HepG2 (cell line): Measurements from ENCODE around the gene ACAP3. TPM values are rescaled to one million over a fixed set of nuclear protein-coding genes. Genes with fewer than 3 reads are reported as not detected.
A peak's percentile ranks its signal among the peaks of the same experiment; 100 is the strongest.

ENCODE experiments used
- ARID5B ChIP-seq: IDR thresholded peaks from 2 replicates; pipeline ENCODE4 v1.4.0; 2020; ENCODE audit warnings: mild to moderate bottlenecking, missing genetic modification reagents
- ARNT2 ChIP-seq: sonication (generic); formaldehyde crosslinking; IDR thresholded peaks from 2 replicates; pipeline ENCODE4 v1.8.0; 2022; ENCODE audit warnings: mild to moderate bottlenecking, low read depth, missing genetic modification reagents, moderate library complexity
- ASH2L ChIP-seq: fragments of 300-600, 200-600 bp; sonication (generic); IDR thresholded peaks from 2 replicates; pipeline ENCODE4 v1.7.0; 2017; ENCODE audit warnings: low read depth, mild to moderate bottlenecking, moderate library complexity, mixed read lengths, low read length; ENCODE audit not compliant: insufficient read length
- CBX1 ChIP-seq: IDR thresholded peaks from one replicate; pipeline ENCODE4 v1.6.1; 2016; ENCODE audit warnings: antibody characterized with exemption, low read depth
- CTCF ChIP-seq: sonication (generic); formaldehyde crosslinking; IDR thresholded peaks from 2 replicates; pipeline ENCODE4 v1.5.0; 2020; ENCODE audit warnings: mild to moderate bottlenecking, missing genetic modification reagents, moderate library complexity
- FOXA1 ChIP-seq, 2 experiments: fragments of 450-650 bp in 1 of 2; sonication (generic) in 1 of 2; formaldehyde crosslinking in 1 of 2; IDR thresholded peaks; 2 replicates each; pipeline versions ENCODE4 v1.4.0 to v1.6.1; 2016 to 2020; ENCODE audit warnings: missing genetic modification reagents in 1 of 2
- MTERF4 ChIP-seq: sonication (generic); formaldehyde crosslinking; IDR thresholded peaks from 2 replicates; pipeline ENCODE4 v1.8.0; 2023; ENCODE audit warnings: mild to moderate bottlenecking, missing genetic modification reagents
- NFKB2 ChIP-seq: sonication (generic); formaldehyde crosslinking; IDR thresholded peaks from 2 replicates; pipeline ENCODE4 v1.4.0; 2020; ENCODE audit warnings: missing genetic modification reagents, borderline replicate concordance
- PHF8 ChIP-seq: sonication (generic); formaldehyde crosslinking; IDR thresholded peaks from 2 replicates; pipeline ENCODE4 v1.5.0; 2020; ENCODE audit warnings: missing genetic modification reagents
- POGK ChIP-seq: sonication (generic); formaldehyde crosslinking; conservative IDR thresholded peaks from 2 replicates; pipeline ENCODE4 v1.8.0; 2022; ENCODE audit warnings: mild to moderate bottlenecking, moderate library complexity, missing genetic modification reagents
- SAP130 ChIP-seq: IDR thresholded peaks from 2 replicates; pipeline ENCODE4 v1.6.1; 2016; ENCODE audit warnings: low read depth
- SP5 ChIP-seq: IDR thresholded peaks from 2 replicates; pipeline ENCODE4 v1.6.1; 2016; ENCODE audit warnings: low read depth, borderline replicate concordance
- ZKSCAN8 ChIP-seq: IDR thresholded peaks from 2 replicates; pipeline ENCODE4 v1.6.1; 2016; ENCODE audit warnings: borderline replicate concordance, missing genetic modification reagents, missing compliant biosample characterization
- ZNF224 ChIP-seq: sonication (generic); formaldehyde crosslinking; IDR thresholded peaks from 2 replicates; pipeline ENCODE4 v1.5.0; 2020; ENCODE audit warnings: mild to moderate bottlenecking, missing genetic modification reagents
- ZNF383 ChIP-seq: sonication (generic); formaldehyde crosslinking; IDR thresholded peaks from 2 replicates; pipeline ENCODE4 v1.4.0; 2020; ENCODE audit warnings: missing genetic modification reagents, mild to moderate bottlenecking, borderline replicate concordance
- ZNF451 ChIP-seq: sonication (generic); formaldehyde crosslinking; IDR thresholded peaks from 2 replicates; pipeline ENCODE4 v1.5.0; 2020; ENCODE audit warnings: mild to moderate bottlenecking, missing genetic modification reagents
- ZNF740 ChIP-seq: sonication (generic); formaldehyde crosslinking; IDR thresholded peaks from 2 replicates; pipeline ENCODE4 v1.4.0; 2020; ENCODE audit warnings: missing genetic modification reagents
- ZNF788 ChIP-seq: sonication (generic); formaldehyde crosslinking; IDR thresholded peaks from 2 replicates; pipeline ENCODE4 v1.5.0; 2020; ENCODE audit warnings: mild to moderate bottlenecking, missing genetic modification reagents, borderline replicate concordance
- polyA plus RNA-seq, 8 experiments: library from polyadenylated mRNA; depleted of rRNA in 3 of 8; stranded (reverse) in 7 of 8; unstranded in 1 of 8; fragments of >200 nt; fragmentation: Illumina TruSeq in 4 of 8; extraction: Trizol in 4 of 8; gene quantifications; 2 replicates each; pipeline versions ENCODE4 v1.2.1 to v1.2.3, GENCODE V29; 2011 to 2016; ENCODE audit warnings: low read depth in 4 of 8, missing spikeins in 1 of 8, mixed read lengths in 1 of 8; ENCODE audit not compliant: insufficient read depth in 1 of 8
- total RNA-seq, 5 experiments: library from RNA; depleted of rRNA; stranded (reverse); fragments of >200 nt; fragmentation: Illumina TruSeq; extraction: Trizol; gene quantifications; 2 replicates each; pipeline ENCODE4 v1.2.3, GENCODE V29; 2016; ENCODE audit warnings: low read depth in 1 of 5

The ACAP3 gene
- total and polyA plus RNA-seq, 2 of the 13 experiments (the other 11 are each of a cell fraction or from before 2014, with no cell fraction given), result 29.4 to 50.8 TPM

- TF ChIP-seq ARNT2 (CRISPR knock-in tag) (peak; percentile 59), CTCF (CRISPR knock-in tag) (peak; percentile 33; the same call in 1 of the 2 replicates), NFKB2 (peak; percentile 44; the same call in 1 of the 2 replicates), ZNF788 (CRISPR knock-in tag) (peak; percentile 64), SP5 (peak; percentile 23; the same call in 1 of the 2 replicates), ZNF740 (CRISPR knock-in tag) (peak; percentile 86; the same call in 1 of the 2 replicates), MTERF4 (CRISPR knock-in tag) (no peak; the same call in 1 of the 2 replicates), CBX1 (no peak), ZNF451 (CRISPR knock-in tag) (no peak), SAP130 (CRISPR knock-in tag) (peak; percentile 97), ASH2L (peak; percentile 75), ARID5B (0 out of 2 replicates have a peak, but pooled peaks have one; percentile 41), FOXA1 (IDR thresholded peaks at IDR 0.05) (no peak), FOXA1 (CRISPR knock-in tag; IDR thresholded peaks at IDR 0.05) (0 out of 2 replicates have a peak, but pooled peaks have one; percentile 30), ZNF383 (CRISPR knock-in tag) (no peak), PHF8 (CRISPR knock-in tag) (peak; percentile 83), ZNF224 (peak; percentile 23; the same call in 1 of the 2 replicates), POGK (CRISPR knock-in tag) (0 out of 2 replicates have a peak, but pooled peaks have one; percentile 26), ZKSCAN8 (0 out of 2 replicates have a peak, but pooled peaks have one; percentile 23)
Measured at GRCh38 chr1:1307923-1308755, at the start of gene ACAP3, which contains the start of gene PUSL1 (continued).
